NCI-H187 (cell line): ENCODE data around the gene DHX57.
A peak's percentile ranks its signal among the peaks of the same experiment; 100 is the strongest.

ENCODE experiments used
- DNase-seq, 2 experiments: peaks; one replicate each; lab custom pipeline; 2025; lab: John Stamatoyannopoulos, UW

The DHX57 gene

GRCh38 chr2:38875576-38876367, at the start of gene DHX57, which contains the start of gene MORN2:
Gene DHX57 (minus strand): TSS chr2:38875934. CDS start chr2:38868405, 7,529 bp downstream.
Gene MORN2 (plus strand): TSS chr2:38875976.
- DNase-seq: peak; percentile 61 to 66

- DNase-seq: no peak
Observed at GRCh38 chr2:38922902-38923301, 47.2 kb upstream of the DHX57 start.

DNA sequence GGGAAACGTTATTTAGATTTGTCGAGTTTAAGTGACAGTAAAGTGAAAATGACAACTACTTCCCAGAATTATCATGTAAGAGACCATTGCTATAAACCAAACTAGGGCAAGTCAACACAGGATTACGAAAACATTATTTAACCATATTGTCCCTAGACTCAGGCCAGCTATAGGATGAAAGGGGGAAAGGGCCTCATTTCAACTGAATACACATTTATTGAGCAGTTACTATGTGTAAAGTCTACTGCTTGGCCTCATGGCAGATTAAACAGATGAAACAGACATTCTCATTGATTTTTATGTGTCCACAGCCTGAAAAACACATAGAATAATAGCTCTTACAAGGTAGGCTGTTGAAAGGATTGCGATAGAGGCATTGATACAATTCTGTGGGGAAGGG, 46.7 kb upstream of the DHX57 start:
- DNase-seq: no peak

GRCh38 chr2:38912619-38913018, 36.9 kb upstream of the DHX57 start:
- no peak for DNase-seq

DNA sequence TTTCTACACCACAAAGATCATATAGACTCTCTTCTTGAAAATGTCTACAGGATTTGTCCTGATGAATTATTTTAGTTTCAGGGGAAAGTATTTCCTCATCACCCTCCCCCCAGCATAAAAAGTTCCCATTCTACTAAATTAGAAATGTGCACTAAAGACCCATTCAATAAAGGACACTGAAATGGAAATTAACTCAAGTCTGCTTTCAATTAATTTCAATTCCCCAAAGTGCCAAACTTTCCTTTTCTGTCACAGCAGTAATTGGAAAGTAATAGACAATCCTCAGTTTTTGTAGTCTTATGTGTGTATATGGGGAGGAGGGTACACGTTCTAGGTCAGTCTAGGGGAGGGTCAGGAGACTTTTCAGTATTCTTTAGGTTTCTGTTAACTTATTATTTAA, 35.5 kb upstream of the DHX57 start:
- DNase-seq: no peak

DNA sequence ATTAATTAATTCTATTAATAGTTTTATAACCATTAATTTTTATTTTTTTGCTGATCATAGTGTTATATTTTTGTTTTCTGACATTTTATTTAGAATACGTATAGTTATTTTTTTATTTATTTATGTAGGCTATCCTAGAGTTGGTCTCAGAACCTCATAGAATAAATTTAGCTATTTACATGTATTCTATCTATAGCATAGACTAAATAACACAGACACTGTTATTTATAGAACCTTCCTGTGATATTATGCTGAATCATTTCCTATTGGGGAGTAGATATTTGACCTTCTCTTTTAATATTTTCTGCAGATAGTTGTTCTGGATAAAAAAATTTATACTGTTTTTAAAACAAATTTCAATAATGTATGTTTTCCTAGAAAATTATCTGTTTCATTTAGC, 34.1 kb upstream of the DHX57 start:
- DNase-seq: no peak

GRCh38 chr2:38907743-38908562, 32.2 kb upstream of the DHX57 start:
- DNase-seq: no peak

- no peak for DNase-seq
Observed at GRCh38 chr2:38907242-38907641, 31.5 kb upstream of the DHX57 start.

DNA sequence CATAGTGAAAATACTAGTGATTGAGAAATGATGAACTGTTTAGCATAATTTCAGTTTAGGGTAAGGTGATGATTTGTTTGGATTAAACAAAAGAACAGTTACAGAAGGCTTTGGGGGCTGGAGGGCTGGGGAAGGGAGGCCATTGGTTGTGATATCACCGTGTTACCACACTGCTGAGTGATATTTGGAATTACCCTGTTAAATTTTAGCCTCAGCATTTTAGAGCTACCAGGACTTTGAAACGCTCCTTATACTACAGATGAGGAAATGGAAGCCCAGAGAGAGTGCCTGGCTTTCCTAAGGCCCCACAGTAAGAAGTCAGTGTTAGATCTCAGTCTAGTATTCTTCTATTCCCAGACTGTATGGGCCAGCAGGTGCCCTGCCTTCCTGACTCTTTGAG, 29.5 kb upstream of the DHX57 start:
- no peak for DNase-seq

GRCh38 chr2:38900726-38901125, 25.0 kb upstream of the DHX57 start:
- no peak for DNase-seq

DNA sequence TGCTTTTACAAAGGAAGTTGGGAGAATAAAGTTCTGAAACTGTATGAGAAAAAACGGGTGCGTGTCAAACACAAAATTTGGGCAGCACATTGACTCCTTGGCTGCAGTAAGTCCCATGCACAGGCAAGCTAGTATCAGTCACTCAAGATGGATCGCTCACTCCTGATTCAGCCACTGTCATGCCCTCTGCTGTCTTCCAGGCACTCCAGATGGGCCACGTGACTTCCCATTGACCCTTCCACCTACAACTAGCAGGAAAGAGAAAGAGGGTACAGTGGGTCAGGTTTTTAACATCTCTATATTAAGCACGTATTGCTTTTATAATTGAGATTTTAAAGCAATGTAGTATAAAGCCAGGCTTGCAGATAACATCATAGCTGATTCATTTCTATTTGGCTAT, 22.5 kb upstream of the DHX57 start:
- no peak for DNase-seq

- DNase-seq: no peak
Observed at GRCh38 chr2:38892819-38893218, 17.1 kb upstream of the DHX57 start.

DNA sequence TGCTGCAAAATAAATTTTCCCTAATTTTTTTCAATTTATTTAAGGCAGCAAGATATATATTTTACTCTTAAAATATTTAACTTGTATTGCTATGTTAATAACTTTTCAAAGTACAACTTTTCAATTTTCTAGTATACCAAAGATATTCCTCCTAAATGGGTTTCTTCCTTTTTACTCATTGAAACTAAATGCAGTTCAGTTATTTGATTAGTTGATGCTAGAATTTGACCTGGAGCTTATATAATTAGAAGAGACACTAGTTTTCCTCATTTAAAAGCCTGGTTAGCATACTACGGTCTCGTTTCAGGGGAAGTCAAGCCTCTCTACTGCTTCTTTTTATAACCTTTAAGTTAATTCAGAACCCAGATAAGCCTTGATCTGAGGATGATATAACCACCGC, 13.8 kb upstream of the DHX57 start, which contains the start of gene ARHGEF33:
Gene ARHGEF33, plus strand, starts transcription at position 301 of the 400 bp plus-strand sequence. CDS start 29,573 bp downstream, outside the sequence.
- DNase-seq: no peak

DNA sequence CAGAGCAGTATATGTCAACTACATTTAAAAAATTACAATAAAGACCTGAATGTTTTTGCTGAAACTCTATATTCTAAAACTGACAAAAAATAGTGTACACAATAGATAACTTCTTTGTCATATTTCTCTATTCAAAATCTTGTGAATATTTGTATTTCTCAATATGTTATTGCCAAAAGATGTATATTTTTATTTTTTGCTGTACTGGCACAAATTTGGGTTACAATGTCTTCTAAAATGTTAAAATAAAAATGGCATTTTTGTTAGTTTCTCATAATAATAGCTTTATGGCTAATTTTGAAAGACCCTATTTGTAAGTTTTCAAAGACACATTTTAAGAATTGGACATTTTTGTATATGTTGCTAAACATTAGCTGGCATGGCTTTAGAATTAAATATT, 13.3 kb upstream of the DHX57 start:
- no peak for DNase-seq

- no peak for DNase-seq
Observed at GRCh38 chr2:38887902-38888554, 12.3 kb upstream of the DHX57 start.

- no peak for DNase-seq
Observed at GRCh38 chr2:38887347-38887746, 11.6 kb upstream of the DHX57 start.

- no peak for DNase-seq
Observed at GRCh38 chr2:38886063-38886462, 10.3 kb upstream of the DHX57 start.

DNA sequence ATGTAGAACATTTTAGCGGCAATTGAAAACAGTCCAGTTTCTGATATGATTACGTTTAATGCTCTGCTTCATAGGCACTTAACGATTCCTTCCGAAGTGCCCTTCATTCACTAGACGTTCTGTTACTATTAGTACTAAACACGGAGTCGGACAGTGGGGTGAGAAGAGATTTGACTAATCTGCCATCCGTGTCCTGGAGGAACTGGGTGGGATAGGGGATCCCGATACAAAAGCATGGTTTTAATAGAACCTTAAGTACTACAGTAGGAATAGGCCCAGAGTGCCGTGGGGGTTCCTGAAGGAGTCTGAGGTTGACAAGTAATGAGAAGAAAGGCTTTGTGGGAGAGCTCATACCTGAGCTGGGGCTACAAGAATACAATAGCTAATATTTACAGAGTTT, 673 bp upstream of the DHX57 start:
- no peak for DNase-seq

DNA sequence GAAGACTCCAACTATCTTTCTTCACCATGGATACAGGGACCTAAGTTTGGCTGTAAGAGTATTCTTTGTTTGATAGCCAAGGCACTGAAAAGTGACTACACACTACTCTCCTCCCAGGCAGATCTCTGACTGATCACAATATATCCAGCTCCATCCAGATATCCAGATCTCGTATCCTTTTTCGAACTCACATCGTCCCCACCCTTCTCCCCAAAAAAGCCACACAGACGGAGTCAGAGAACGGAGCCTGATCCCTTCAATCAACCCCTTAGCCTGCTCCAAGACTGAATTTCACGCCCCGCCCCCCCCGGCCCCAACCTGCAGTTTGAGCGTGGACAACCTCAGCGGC, 533 bp downstream of the DHX57 start:
- DNase-seq: no peak

GRCh38 chr2:38873763-38874162, 2.0 kb downstream of the DHX57 start:
- DNase-seq: no peak

- DNase-seq: no peak
Observed at GRCh38 chr2:38871432-38871831, 4.3 kb downstream of the DHX57 start.

DNA sequence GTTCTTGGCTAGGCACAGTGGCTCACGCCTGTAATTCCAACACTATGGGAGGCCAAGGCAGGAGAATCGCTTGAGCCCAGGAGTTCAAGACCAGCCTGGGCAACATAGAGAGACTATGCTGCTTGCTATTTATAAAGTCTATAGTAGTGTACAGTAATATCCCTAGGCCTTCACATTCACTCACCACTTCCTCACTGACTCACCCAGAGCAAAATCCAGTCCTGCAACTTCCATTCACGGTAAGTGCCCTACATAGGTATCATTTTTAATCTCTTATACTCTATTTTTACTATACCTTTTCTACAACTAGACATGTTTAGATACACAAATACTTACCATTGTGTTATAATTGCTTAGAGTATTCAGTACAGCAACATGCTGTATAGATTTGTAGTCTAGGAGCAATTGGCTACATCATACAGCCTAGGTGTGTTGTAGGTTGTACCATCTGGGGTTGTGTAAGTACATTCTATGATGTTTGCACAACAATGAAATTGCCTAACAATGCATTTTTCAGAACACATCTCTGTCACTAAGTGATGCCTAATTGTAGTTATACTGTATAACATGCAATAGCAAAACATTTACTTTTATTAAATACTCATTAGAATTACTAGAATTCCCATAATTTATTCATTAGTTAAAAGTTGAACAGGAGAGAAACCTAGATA, 8.8 kb downstream of the DHX57 start:
- DNase-seq: no peak
